HG03571 (cell line): ENCODE results near the gene MAP6.
"Not testable (repeated sequence)": the region's sequence is repeated elsewhere in the genome, so short reads cannot be mapped to it uniquely, and the experiment has no call there.

Source experiments
- ATAC-seq: cut with Tn5 transposase; IDR thresholded peaks from one replicate; pipeline ENCODE4 v1.9.1; 2021; ENCODE audit not compliant: unreplicated experiment

MAP6 gene

DNA sequence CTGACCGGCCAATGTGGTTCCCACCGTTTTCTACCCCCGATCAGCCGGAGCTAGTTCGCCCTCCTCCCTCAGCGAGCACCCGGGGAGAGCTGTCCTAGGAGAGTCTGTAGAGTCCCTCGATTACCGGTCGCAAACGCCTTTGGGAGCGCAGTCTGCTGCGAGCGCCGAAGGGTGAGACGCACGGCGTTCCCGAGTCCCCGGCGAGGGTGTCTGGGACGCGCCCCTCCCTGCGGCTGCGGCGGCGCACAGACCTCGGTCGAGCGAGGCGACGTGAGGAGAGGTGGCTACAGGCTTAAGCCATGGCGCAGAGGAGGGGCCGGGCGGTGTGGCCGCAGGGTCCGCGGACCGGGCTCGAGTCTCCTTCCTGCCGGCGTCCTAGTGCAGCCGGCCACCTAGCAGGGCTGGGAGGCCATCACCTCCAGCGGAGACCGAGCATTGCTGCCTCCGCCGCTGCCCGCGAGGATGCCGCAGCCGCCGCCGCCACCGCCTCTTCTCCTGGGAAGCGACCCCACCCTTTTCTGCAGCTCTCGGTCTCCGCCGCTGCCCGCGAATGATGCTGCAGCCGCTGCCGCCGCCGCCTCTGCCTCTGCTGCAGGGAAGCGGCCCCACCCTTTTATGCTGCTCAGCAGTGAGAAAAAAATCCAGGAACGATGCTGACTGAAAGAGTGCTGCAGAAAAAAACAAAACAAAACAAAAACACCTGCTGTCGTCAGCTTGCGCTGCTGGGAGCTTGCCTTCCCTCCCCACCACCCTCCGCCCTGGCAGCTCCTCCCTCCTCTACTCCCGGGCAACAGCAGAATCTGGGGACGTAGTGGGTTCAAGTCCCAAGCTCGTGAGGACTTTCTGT is at the start of gene MAP6:
Gene MAP6 (minus strand): TSS at position 588 of the 847 bp plus-strand sequence. CDS start 669 bp downstream, outside the sequence.
- no peak for ATAC-seq

DNA sequence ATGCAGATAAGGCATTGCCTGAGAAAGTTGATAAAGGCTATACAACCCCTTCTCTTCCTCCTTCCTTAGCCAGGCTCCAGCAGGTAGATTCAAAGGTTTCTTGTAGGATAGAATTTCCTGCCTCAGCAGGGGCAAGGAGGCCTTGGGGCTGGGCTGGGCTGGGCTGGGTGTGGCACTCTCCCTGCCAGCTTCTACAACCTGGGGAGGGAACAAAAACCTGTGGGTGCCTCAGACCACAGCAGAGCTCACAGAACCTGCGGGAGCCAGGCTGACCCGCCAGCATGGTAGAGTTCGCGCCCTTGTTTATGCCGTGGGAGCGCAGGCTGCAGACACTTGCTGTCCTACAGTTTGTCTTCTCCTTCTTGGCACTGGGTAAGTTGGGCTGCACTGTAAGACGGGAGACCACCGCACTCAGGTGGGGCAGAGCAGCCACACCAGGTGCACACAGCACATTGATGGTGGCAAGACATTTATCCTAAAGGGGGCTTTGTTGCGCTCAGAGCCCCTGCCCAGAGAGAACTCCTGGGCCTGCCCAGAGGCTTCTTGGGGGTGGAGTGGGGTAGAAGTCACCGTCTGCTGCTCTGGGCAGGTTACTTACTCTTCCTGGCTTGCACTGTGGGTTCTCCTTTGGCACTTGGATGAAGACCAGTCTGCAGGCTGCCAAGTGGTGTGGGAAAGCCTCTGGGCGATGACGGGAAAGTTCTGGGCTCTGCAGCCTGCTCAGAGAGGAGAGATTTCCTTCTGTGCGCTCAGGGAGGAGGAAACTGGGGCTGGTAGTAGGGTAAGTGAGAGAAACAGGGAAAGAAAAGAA is 49.0 kb upstream of the MAP6 start, which contains the start of gene MOGAT2:
Gene MOGAT2 (plus strand): TSS at position 231 of the 811 bp plus-strand sequence. CDS start 51 bp downstream, at position 282.
- no peak for ATAC-seq

DNA sequence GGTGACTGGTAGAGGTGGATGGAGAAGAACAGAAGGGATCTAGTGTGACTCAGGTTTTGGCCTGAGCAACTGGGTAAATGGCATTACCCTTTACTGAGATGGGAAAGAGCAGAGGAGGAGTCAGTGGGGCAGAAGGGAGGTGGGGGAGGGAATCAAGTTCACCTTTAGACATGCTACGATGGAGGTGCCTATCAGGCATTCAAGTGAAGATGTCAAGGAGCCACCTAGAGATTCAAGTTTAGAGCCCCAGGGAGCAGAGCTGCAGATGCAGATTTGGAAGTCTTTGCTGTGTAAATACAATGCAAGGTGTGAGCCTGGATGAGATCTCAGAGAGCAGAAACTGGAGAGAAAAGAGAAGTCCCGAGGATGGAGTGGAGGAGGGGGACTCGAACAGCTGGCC is 47.8 kb upstream of the MAP6 start:
- ATAC-seq, result no peak

DNA sequence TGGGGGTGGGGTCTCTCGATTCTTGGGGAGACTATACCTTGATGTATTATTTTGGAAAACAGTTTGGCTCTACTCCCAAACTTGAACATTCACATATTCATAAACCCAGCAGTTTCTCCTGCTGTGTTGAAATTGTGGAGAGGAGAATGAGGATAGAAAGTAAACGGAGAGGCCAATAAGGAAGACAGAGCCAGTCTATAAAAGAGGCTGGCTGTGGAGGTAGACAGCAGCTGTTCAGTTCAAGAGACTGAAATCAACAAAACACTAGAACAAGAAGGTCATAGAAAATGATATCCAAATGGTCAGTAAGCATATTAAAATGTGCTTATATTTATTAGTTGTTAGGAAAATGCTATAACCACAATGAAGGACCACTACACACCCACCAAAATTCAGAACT is 46.9 kb upstream of the MAP6 start:
- no peak for ATAC-seq

DNA sequence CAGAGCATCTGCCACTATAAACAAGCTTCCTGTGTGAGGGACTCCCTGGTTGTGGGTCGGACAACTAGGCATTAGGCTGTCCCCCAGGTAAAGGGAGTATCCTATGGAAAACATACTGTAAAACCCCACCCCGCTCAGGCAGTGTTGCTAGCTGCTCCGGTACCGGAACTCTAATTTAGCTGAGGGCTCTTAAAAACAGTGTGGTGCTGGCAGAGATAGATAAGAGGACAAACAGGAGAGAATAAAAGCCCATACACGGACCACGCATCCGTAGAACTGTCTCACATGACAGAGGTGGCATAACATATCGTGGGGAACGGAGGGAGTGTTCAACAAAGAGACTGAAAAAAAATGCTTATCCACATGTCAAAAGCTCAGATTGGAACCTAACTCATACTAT is 45.4 kb upstream of the MAP6 start:
- ATAC-seq, result no peak

DNA sequence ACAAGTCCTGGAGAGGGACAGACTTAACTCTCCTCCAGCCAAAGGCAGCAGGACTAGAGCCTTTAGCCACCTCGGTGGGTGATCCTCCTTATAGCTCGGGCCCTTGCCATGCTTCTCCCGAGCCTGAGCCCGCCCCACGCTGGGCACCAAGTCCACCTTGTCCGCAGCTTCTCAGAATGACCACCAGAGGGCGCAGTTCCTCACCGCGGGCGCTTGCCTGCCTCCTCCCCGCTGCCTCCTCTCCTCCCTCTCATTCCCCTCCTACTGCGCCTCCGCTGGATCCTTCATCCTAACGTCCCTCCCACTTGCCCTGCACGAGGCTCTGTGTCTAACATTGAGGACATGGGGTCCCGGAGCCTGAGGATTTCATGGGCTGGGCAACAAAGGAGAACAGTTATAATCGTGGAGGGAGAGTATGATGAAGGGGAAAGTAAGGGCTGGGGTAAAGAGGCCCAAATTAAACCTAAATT is 37.5 kb upstream of the MAP6 start:
- ATAC-seq, result no peak

DNA sequence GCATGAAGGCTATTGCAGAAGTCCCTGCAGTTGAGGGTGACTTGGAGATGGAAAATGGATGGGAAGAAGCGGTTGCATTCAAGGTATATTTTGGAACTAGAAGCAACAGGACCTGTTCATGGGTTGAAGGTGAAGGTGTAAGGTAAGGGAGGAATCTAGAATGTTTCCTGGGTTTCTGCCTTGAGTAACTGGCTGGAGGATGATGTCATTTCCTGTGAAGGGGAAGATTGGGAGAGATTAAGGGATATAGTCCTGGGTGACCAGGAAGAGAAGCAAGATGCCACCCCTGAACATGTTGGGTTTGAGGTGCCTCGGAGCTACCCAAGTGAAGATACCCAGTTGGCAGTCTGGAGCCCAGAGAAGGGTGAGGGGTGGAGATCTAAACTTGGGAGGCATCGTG is 36.7 kb upstream of the MAP6 start:
- ATAC-seq, result no peak

DNA sequence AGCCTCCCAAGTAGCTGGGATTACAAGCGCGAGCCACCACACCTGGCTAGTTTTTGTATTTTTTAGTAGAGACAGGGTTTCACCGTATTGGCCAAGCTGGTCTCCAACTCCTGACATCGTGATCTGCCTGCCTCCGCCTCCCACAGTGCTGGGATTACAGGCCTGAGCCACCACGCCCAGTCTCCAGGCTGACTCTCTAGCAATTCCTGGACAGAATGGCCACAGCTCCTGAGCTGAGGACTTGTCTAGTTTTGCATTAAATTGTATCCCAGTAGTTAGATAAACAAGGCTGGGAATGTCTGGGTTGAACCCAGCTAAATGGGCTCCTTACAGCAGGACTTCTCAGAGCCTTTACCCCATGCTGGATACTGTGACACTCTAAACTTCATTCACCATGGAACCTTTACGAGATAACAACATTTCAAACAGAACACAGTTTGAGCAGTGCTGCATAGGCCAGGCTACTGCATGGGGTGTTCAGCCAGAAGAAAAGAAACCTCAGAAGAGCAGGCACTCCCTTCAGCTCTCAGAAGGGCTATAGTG is 34.9 kb upstream of the MAP6 start:
- ATAC-seq, result no peak

DNA sequence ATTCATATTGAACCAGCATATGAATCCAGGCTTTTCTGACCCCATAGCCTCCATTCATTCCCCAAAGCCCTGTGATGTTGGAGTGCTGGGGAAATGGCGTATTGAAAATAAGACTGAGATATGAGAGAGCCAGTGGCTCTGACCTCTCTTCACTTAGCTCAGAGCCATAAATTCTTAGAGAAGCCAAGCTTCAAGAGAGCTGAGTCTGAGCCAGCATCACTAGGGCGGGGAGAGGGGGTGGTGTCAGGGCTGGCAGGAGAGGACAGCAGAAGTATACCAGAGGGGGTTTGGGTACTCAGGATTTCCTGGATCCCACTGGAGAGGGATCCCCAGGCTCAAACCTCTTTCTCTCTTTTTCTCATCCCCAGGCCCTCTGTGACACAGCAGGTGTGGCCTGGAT is 32.1 kb upstream of the MAP6 start:
- no peak for ATAC-seq

DNA sequence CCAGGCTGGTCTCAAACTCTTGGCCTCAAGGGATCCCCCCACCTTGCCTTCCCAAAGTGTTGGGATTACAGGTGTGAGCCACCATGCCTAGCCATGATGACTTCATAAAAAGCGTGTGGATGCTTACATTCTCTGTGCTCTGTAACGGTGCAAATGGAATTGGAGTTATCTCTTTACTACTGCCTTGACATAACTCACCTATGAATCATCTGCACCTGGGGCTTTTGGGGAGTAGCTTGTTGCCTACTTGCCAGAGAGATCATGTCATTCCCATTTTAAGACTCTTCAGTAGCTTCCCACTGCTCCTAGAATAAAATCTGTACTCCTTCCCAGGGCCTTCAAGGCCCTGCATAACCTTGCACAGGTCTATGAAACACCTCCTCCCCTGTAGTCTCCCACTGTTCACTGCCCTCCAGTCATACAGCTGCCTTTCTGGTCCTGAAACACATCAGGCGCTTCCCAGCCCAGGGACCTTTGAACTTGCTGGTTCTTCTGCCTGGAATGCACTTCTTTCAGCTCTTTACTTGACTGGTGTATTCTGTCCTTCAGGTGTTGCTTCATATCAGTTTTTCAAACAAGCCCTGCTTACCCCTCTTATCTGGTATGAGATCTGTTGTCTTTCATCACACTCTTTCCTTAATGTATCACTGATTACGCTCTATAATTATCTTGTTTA is 29.2 kb upstream of the MAP6 start:
- ATAC-seq, result no peak

DNA sequence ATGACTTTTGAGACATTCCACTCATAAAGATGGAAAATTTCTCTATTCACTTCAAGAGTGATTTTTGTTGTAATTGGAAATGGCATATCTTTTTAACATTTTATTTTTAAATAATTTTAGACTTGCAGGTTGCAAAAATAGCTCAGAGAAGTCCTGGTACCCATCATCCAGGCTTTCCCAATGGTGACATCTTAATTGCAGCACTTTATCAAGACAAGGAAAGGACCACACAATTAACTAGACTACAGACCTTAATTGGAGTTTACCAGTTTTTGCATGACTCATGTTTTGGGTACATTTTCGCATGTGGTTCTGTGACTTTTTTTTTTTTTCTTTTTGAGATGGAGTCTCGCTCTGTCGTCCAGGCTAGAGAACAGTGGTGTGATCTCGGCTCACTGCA is 23.0 kb upstream of the MAP6 start:
- no peak for ATAC-seq

DNA sequence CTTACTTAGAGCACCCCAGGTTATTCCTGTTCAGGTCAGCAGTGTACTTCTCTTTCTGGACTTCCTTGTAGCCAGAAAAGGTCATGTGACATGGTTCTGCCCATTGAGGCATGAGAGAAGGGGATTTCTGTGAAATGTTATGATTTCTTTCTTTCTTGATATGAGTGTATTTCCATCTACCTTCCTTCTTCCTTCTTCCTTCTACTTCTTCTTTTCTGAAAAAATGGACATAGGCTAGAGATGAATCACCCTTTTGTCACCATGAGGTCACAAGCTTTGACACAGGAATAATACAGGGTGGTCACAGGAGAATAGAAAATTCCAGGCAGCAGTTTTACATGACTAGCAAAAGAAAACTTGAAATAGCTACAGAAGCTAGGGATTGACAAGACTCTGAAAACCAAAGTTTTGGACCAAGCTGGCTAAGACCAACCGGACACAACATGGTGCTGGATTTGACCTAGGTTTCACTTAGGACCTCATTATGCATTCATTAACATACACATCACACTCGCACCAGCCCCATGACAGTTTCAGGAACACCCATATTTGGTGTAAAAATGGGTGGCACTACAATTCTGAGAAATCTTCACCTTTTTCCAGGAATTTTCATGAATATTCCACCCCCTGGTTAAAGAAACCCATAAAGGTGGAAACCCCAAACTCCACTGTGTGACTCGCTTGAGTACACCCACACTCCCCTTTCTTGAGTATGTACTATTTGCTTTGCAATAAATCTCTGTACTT is 21.2 kb upstream of the MAP6 start:
- no peak for ATAC-seq

DNA sequence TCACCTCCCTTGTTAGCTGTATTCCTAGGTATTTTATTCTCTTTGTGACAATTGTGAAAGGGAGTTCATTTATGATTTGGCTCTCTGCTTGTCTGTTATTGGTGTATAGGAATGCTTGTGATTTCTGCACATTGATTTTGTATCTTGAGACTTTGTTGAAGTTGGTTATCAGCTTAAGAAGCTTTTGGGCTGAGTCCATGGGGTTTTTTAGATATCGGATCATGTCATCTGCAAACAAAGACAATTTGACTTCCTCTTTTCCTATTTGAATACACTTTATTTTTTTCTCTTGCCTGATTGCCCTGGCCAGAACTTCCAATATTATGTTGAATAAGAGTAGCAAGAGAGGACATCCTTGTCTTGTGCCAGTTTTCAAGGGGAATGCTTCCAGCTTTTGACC is 15.0 kb upstream of the MAP6 start:
- not testable (repeated sequence) for ATAC-seq

DNA sequence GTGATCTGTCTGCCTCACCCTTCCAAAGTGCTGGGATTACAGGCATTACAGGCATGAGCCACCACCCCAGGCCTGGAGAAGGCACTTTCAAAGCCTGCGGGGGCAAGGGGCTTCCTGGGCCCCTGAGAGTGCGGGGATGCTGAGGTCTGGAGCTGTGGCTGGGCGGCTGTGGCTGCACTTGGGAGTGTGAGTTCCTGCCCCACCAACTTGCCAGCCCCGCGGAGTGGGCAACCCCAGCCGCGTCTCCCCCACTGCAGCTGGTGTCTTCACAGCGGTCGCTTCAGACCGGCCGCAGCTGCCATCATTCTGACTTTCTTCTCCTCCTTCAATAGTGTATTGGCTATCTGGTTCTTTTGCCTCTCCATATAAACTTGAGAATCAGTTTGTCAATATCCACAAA is 10.7 kb upstream of the MAP6 start:
- ATAC-seq, result no peak

DNA sequence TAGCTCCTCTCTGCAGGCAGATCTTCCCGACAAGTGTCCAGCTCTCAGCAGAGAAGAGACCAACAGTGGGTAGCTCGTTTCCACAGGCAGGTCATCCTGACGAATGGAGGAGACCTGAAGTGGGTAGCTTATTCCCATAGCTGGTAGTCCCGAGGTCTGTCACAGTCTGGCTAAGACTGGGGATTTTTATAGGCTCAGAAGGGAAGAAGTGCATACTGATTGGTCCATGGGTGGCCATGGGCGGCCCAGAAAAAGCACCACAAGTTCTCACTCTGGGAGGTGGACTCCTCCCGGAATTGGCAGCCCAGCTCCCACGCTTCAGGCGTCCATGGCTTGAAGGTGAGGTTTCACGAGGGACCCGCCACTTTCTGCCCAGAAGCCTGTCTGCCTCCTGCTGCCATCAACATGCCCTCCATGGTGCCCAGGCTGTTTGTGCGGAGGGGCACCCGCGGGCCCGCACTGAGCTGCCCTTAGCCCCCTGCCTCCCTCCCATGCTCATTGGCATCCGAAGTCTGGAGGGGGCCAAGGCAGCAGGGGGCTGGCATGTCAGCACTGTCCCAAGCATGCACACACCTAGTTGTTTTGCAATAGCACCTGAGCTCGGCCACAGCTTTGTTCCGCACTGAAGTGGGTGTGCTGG is 9.9 kb upstream of the MAP6 start:
- ATAC-seq, result no peak

DNA sequence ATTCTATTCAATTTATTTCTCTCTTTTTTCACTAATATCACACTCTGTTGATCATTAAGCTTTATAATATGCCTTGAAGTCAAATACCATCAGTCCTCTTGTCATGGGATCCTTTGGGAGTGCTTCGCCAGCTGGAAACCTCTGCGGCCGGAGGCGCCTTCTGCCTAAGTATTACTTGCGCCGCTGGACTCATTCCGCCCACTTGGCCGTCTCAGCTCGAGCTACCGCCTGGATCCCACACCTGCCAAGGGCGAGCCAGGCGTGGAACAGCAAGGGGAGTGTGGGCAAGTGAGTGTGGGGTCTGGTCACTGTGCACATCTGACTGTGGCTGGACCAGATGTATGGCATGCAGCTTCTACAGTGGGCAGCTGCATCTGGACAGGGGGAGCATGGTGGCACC is 9.1 kb upstream of the MAP6 start:
- no peak for ATAC-seq

DNA sequence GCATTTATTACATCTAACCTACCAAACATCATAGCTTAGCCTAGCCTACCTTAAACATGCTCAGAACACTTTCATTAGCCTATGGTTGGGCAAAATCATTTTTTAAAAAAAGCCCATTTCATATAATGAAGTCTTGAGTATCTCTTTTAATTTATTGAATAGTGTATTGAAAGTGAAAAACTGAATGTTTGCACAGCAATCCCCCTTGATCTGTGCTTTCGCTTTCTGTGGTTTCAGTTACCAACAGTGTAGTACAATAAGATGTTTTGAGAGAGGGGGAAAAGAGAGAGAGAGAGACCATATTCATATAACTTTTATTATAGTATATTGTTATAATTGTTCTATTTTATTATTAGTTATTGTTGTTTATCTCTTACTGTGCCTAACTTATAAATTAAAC is 8.4 kb upstream of the MAP6 start:
- ATAC-seq, result no peak

DNA sequence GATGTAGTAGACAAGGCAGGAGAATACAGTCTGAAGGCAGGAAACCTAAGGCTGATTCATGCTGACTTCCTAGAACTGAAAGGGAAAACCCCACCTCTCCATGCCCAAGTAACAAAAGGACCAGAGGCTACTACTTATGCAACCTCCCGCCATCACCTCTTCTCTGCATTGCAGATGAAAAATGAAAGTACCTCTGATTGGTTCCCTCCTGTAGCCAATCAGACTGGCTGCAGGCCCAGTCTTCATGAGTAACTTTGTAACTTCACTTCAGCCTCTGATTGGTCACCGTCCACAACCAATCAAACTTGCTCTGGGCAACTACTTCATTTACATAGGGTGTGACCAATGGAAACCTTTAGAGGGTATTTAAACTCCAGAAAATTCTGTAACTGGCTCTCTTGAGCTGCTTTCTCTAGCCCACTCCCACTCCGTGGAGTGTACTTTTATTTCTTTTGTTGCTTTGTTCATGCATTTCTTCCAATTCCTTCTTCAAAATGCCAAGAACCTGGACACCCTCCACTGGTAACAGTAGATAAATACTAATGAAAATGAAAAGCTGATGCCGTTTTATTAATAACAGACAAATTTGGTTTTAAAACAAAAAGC is 5.2 kb upstream of the MAP6 start:
- no peak for ATAC-seq

DNA sequence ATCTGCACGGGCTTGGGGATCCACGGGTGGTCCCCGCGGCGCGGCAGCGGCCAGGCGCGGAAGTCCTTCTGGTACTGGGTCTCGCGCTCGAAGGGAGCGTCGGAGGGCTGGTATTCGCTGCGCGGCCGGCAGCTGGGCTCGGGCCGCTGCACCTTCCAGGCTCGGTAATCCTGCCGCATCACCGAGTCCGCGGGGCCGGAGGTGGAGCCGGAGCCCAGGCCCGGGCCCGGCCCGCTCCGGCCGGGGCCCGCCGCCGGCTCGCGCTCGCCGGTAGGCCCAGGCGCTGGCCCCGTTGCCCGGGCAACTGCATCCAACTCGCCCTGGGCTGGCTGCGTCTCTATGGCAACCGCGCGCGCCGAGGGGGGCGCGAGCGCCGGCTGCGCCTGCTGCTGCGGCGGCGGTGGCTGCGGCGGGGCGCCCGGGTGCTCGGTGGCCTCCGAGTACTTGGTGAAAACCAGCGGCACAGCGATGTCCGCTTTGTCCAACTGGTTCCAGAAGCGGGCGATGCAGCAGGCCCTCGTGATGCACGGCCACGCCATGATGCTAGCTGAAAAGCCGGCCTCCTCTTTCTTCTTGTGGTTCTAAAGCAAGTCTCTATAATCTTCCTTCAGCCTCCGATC is 897 bp downstream of the MAP6 start:
- ATAC-seq, result no peak
